ENCODE data around the gene PCAT7. TPM values are rescaled to one million over a fixed set of nuclear protein-coding genes. Genes with fewer than 3 reads are reported as not detected.
"Not testable (repeated sequence)": the region's sequence is repeated elsewhere in the genome, so short reads cannot be mapped to it uniquely, and the experiment has no call there.

Gene PCAT7
- total and polyA plus RNA-seq, 10 of the 15 experiments (the other 5 are each of a cell fraction or from before 2014, with no cell fraction given), result 0.04 TPM; not detected in 9

- H3K79me2 ChIP-seq (ENCODE audit: control insufficient read depth, insufficient read depth, low read length); intact Hi-C loops (cut with micrococcal nuclease; ENCODE audit: unreplicated experiment); H3K27me3 ChIP-seq (replicated peaks in 1 of 2; ENCODE audit: control insufficient read depth in 2 of 2, insufficient read depth in 2 of 2, low read length in 1 of 2); H3K36me3 ChIP-seq (ENCODE audit: control insufficient read depth in 2 of 2, insufficient read depth in 2 of 2, low read length in 1 of 2); H3K9ac ChIP-seq (ENCODE audit: control insufficient read depth, insufficient read depth, low read length); H3K9me3 ChIP-seq (replicated peaks; ENCODE audit: control insufficient read depth, insufficient read depth, low read length); H4K20me1 ChIP-seq (ENCODE audit: control insufficient read depth, insufficient read depth); H3K4me2 ChIP-seq (ENCODE audit: control insufficient read depth, insufficient read depth); POLR2A ChIA-PET; CTCF ChIA-PET; RAD21 ChIA-PET (ENCODE audit: unreplicated experiment); H3K4me3 ChIP-seq; FAIRE-seq; DNase-seq (ENCODE audit: low read depth, low spot score); SMC1A ChIA-PET (ENCODE audit: uncharacterized antibody, unreplicated experiment); ATAC-seq; BruUV-seq (replicated peaks); H3K4me1 ChIP-seq (ENCODE audit: control insufficient read depth, insufficient read depth, low read length); H2AFZ ChIP-seq (ENCODE audit: control insufficient read depth, low read depth, low read length); in situ Hi-C loops (cut with MboI); H3K27ac ChIP-seq (ENCODE audit: control insufficient read depth, insufficient read depth): not testable (repeated sequence)
- 80% methylated on average over 4 of the region's 4 CpGs for WGBS (ENCODE audit: insufficient coverage, insufficient replicate concordance, low lambda C conversion rate, missing lambda C conversion rate)
These were observed 48.5 kb upstream of the PCAT7 start for GRCh38 chr9:94506370-94506769.

- intact Hi-C loops (cut with micrococcal nuclease; ENCODE audit: unreplicated experiment), result no loop called here
- TF ChIP-seq CREB1 (IDR thresholded peaks at IDR 0.05; ENCODE audit: low read depth) (no peak), ATF2 (IDR thresholded peaks at IDR 0.05; ENCODE audit: low read length) (no peak), SKIL (IDR thresholded peaks at IDR 0.05; ENCODE audit: low read depth, poor library complexity, severe bottlenecking) (no peak)
- no peak overlapping the region for H2AFZ ChIP-seq (ENCODE audit: control insufficient read depth, low read depth, low read length)
- H3K36me3 ChIP-seq (ENCODE audit: control insufficient read depth in 2 of 2, insufficient read depth in 2 of 2, low read length in 1 of 2), result no peaks in the 10 kb centered on the region
- in situ Hi-C loops (cut with MboI), result no loop called here
- H4K20me1 ChIP-seq (ENCODE audit: control insufficient read depth, insufficient read depth), result no peaks in the 10 kb centered on the region
- SMC1A ChIA-PET (ENCODE audit: uncharacterized antibody, unreplicated experiment), result no interaction called here
- FAIRE-seq (no peak), DNase-seq (ENCODE audit: low read depth, low spot score) (no peak), ATAC-seq (no peak)
- RAD21 ChIA-PET (ENCODE audit: unreplicated experiment), result no interaction called here
- H3K4me1 ChIP-seq (ENCODE audit: control insufficient read depth, insufficient read depth, low read length), result no peaks in the 10 kb centered on the region
- no peaks in the 10 kb centered on the region for H3K27me3 ChIP-seq (replicated peaks in 1 of 2; ENCODE audit: control insufficient read depth in 2 of 2, insufficient read depth in 2 of 2, low read length in 1 of 2)
- 46% methylated on average over 7 of the region's 7 CpGs for WGBS (ENCODE audit: insufficient coverage, insufficient replicate concordance, low lambda C conversion rate, missing lambda C conversion rate)
- no peaks in the 10 kb centered on the region for H3K9me3 ChIP-seq (replicated peaks; ENCODE audit: control insufficient read depth, insufficient read depth, low read length)
- H3K4me3 ChIP-seq, result no peak overlapping the region
- no peak overlapping the region for H3K4me2 ChIP-seq (ENCODE audit: control insufficient read depth, insufficient read depth)
- POLR2A ChIA-PET, result no interaction called here
- no TSS peak for BruUV-seq (replicated peaks)
- no peaks in the 10 kb centered on the region for H3K79me2 ChIP-seq (ENCODE audit: control insufficient read depth, insufficient read depth, low read length)
- no peak overlapping the region for H3K9ac ChIP-seq (ENCODE audit: control insufficient read depth, insufficient read depth, low read length)
- CTCF ChIA-PET, result interaction anchor here (1.7 kb wide), 1 partner anchor 14 kb away, joined by 3 read pairs; no protein-coding TSS in a partner anchor
- H3K27ac ChIP-seq (ENCODE audit: control insufficient read depth, insufficient read depth), result no peak overlapping the region
These were observed 47.2 kb upstream of the PCAT7 start for GRCh38 chr9:94507531-94508258.

All from GM12878 (cell line).